CD4-positive, alpha-beta T cell treated with Interleukin-4 for 1 hour (primary cell): ENCODE data around the gene CDK14.

Experiments used
- DNase-seq, 2 donors: peaks; one replicate each; pipeline ENCODE4 v3.0.0-alpha.2; 2020 to 2022

Gene CDK14

GRCh38 chr7:90977056-90977455 lies 380.9 kb downstream of the CDK14 start:
- DNase-seq: no peak

DNA sequence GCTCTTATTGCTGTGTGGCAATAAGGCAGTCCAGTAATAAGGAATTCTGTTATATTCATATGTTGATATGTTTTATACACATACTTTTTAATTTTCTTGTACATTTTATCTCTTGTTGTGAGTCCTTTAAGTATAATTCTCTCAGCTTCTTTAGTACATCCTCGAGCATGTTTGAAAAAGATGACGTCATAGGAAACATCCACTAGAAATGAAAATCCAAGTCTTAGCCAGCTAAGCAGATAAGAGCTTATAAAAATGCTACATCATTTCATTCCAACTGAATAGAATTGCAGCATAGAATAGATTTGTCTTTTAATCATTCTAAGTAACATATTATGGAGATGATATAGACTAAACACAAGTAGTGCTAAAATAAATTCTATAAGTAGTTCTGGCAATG lies 384.4 kb downstream of the CDK14 start:
- no peak for DNase-seq

DNA sequence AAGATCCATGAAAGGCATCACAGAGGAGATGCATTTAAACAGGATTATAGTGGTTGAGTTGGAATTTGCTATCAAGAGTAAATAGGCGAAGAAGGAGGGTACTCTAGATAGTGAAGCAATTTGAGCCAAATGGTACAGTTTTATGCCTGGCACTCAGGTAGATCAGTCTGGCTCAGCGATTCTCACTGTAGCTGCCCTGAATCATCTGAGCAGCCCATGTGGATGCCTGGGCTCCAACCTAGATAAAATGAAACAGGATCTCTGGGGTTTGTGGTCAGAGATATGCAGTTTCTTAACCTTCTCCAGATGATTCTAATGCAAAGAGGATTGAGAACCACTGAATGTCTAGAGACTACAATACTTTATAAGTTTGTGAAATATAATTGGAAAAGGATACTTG lies 386.1 kb downstream of the CDK14 start:
- DNase-seq: no peak

GRCh38 chr7:90984692-90985091 lies 388.6 kb downstream of the CDK14 start:
- no peak for DNase-seq

DNA sequence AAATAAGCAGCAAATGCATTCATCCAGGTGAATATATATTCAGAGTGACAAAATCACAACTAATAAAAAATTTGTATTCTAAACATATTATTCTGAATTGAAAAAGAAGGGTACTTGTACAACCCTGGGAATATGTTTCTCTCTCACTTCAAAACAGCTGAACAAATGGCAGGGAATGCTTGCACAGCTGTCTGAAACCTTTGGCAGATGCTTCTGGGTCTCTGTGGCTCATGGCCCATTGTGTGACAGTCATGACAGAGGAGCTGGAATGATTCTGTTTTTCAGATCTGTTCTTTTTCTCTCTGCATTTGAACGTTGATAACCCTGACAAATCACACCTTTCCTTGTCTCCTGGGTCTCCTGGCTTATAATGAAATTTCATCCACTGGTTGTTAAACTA lies 392.4 kb downstream of the CDK14 start:
- no peak for DNase-seq

DNA sequence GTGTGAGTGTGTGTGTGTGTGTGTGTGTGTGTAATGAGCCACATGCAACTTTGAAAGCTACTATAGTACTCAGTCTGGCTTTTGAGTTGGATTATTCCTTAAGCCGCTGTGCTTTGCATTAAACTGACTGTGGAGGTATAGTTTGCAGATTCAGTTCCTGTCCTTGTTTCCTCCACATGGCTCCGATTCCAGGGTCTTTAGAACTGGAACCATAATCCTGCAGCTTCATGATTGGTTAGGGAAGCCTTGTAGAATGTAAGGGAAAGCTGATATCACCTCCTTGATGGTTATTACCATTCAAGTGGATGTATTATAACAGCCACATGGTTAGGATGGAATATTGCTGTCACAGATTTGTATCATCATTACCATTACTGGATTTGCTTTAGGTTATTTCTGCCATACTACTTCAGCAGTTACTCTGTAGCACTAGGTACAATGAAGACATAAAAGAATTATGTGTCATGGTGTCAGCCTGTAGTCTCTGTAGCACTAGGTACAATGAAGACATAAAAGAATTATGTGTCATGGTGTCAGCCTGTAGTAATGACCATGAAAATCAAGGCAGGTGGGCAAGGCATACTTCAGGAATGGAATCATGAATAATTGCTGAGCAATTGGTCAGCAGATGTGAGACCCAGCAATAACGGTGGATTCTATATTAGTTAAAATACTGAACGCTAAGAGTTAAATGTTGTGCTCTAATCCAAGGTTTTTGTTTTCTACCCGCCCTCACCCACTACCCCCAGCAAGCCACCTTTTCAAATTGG lies 393.1 kb downstream of the CDK14 start:
- DNase-seq: no peak

- DNase-seq: no peak
These were observed 398.0 kb downstream of the CDK14 start for GRCh38 chr7:90994121-90994520.

- no peak for DNase-seq
These were observed 398.5 kb downstream of the CDK14 start for GRCh38 chr7:90994601-90995000.

DNA sequence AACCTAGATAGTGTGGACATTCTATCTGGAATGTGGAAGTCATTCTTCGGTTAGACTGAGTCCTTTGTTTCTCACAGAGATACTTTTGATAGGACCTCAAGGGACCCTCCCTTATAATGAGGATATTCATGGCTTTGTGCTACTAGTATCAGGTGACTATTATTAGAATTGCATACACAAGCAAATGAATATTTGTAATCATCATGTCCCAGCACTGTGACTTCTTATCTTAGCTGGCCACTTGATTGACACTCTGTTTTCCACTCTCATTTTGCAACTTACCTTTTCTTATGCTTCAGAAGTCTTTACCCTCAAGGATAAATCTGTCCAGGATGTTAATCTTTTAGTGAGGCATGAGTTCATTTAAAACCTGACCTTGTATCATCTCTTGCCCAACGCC lies 399.9 kb downstream of the CDK14 start:
- DNase-seq: no peak

GRCh38 chr7:90999989-91000979 lies 404.2 kb downstream of the CDK14 start:
- DNase-seq: no peak

DNA sequence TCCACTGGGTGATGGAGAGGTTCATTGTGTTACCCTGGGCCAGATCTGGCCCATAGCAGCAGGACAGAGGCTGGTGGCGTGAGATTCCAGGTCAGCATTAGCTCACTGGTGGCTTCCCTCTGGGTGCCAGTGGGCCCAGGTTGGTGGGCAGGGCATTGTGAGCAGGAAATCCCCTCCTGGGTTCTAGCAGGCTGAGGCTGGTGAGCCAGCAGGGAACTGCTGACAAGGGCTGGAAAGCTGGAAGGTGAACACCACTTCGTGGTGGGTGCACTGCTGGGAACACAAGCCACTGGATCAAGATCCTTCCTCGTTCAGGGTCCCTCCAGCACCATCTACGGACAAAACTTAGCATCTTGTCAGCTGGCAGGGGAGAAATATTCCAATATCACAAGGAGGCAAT lies 408.9 kb downstream of the CDK14 start:
- DNase-seq: no peak

- no peak for DNase-seq
These were observed 409.7 kb downstream of the CDK14 start for GRCh38 chr7:91005841-91006240.

GRCh38 chr7:91007371-91007770 lies 411.2 kb downstream of the CDK14 start:
- no peak for DNase-seq

GRCh38 chr7:91013078-91013477 lies 417.0 kb downstream of the CDK14 start:
- no peak for DNase-seq

DNA sequence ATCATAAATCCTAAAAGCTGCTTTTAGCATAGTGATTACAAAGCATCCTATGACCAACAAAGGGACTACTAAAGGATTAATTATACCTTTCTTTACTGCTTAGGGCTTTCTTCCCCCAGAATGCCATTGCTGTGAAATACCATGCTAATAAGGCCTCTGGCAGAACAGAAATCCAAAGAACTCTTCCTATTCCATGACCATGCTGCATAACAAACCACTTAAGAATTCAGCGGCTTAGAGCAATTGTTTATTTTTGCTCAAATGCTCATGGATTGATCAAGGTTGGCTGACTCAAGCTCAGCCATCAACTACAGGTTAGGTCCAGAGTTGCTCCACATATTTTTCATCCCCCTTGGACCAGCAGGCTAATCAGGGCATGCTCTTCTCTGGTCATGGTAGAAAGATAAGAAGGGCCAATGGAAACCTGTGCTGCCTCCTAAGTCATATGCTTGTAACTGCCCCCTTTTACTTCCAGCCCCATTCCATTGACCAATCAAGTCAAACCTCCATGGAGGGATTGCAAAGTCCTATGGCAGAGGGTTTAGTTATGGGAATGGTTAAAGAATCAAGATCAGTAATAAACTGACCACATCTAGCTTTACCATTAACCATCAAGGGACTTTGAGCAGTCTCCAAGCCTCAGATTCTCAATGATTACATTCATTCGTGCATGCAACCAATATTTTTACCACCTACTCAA lies 423.7 kb downstream of the CDK14 start:
- no peak for DNase-seq

- no peak for DNase-seq
These were observed 424.7 kb downstream of the CDK14 start for GRCh38 chr7:91020636-91021385.

DNA sequence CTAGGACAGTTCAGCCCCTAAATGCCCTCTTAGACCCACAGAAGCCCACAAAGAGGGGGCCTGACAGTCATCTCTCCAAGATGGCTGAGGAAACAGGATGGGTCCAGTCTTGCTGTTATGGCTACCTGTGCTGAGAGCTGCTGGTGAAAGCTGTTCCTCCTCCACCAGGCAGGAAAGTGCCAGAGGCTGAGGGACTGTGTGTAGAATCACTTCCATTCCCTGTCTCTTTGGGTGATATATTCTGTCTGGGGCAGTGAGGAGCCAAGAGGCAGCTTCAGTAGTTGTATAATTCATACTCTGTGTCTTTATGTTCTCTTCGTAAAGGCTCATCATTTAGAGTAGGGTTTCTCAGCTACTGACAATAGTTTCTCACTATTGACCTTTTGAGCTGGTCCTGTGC lies 425.8 kb downstream of the CDK14 start:
- no peak for DNase-seq

DNA sequence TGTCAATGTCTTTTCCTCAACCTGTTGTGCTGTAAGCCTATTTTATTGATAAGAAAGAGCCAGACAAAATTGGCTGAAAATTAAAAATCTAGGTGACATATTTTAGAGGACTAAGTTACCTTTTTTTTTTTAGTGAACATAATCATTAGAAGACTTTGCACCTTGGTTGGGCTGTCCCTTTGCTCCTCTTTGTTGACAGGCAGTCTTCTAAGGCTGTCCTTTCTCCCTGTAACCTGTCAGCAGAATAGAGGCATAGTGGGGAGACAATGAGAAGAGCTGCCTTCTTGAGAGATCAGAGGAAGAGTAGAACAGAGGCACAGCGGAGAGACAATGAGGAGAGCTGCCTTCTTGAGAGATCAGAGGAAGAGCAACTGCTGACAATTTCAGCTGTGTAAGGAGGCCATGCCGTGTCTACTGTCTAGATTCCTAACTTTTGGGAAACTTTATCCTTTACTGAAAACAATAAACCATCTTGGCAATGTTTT lies 429.8 kb downstream of the CDK14 start:
- DNase-seq: no peak

DNA sequence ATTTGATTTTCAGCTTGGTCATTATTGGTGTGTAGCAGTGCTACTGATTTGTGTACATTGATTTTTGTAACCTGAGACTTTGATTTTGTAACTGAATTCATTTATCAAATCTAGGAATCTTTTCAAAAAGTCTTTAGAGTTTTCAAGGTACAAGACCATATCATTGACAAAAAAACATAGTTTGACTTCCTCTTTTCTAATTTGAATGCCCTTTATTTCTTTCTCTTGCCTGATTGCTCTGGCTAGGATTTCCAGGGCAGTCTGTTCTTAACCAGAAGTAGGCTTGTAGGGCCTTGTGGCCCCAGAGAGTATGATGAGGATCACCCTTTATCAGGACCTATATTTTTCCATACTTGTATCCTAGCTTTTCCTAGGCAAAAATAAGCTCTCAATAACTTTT lies 433.6 kb downstream of the CDK14 start:
- DNase-seq: no peak

- DNase-seq: no peak
These were observed 434.7 kb downstream of the CDK14 start for GRCh38 chr7:91030680-91031380.

- no peak for DNase-seq
These were observed 435.6 kb downstream of the CDK14 start for GRCh38 chr7:91031757-91032156.

- DNase-seq: no peak
These were observed 437.5 kb downstream of the CDK14 start for GRCh38 chr7:91033574-91033973.
